Endothelial cell (in vitro differentiated cells): ENCODE data around the gene LENG9. TPM values are rescaled to one million over a fixed set of nuclear protein-coding genes. Genes with fewer than 3 reads are reported as not detected.

Experiments used
- DNase-seq: peaks from one replicate; pipeline ENCODE4 v3.0.0; 2021; ENCODE audit warnings: low spot score
- H3K27ac Mint-ChIP-seq: one replicate; pipeline ENCODE4 v1.8.0; 2021; ENCODE audit warnings: mixed read lengths, inconsistent platforms; ENCODE audit not compliant: unreplicated experiment
- H3K27me3 Mint-ChIP-seq: one replicate; pipeline ENCODE4 v1.8.0; 2021; ENCODE audit warnings: mild to moderate bottlenecking, moderate library complexity, mixed read lengths, inconsistent platforms; ENCODE audit not compliant: unreplicated experiment
- H3K36me3 Mint-ChIP-seq: one replicate; pipeline ENCODE4 v1.8.0; 2021; ENCODE audit warnings: mild to moderate bottlenecking, low read depth, mixed read lengths, inconsistent platforms; ENCODE audit not compliant: unreplicated experiment
- H3K4me1 Mint-ChIP-seq: one replicate; pipeline ENCODE4 v1.8.0; 2021; ENCODE audit warnings: mild to moderate bottlenecking, mixed read lengths, inconsistent platforms; ENCODE audit not compliant: unreplicated experiment
- H3K4me3 Mint-ChIP-seq: one replicate; pipeline ENCODE4 v1.8.0; 2021; ENCODE audit warnings: mild to moderate bottlenecking, mixed read lengths, inconsistent platforms; ENCODE audit not compliant: unreplicated experiment
- H3K9me3 Mint-ChIP-seq: one replicate; pipeline ENCODE4 v1.8.0; 2021; ENCODE audit warnings: mixed read lengths, inconsistent platforms; ENCODE audit not compliant: unreplicated experiment
- CTCF ChIP-seq: fragments of 200-600 bp; sonication (generic); IDR thresholded peaks from one replicate; pipeline ENCODE4 v1.5.0; 2021; ENCODE audit warnings: antibody characterized with exemption; ENCODE audit not compliant: unreplicated experiment
- total RNA-seq: library from RNA; stranded (reverse); fragmentation: NEBNext Ultra II Directional; extraction: Animal tissue kit (Norgen Biotek cat#: 25700); gene quantifications from one replicate; pipeline ENCODE4 v1.2.1, GENCODE V29; 2021; ENCODE audit not compliant: unreplicated experiment

Gene LENG9
- total RNA-seq, 1 donor from 2014 or later: 3.4 TPM

- Mint-ChIP-seq H3K27ac (no peak overlapping the region), H3K4me1 (no peaks in the 10 kb centered on the region), H3K4me3 (no peak overlapping the region), H3K27me3 (no peaks in the 10 kb centered on the region), H3K36me3 (peaks cover 9% of the 10 kb centered on the region), H3K9me3 (no peaks in the 10 kb centered on the region)
- no peak for TF ChIP-seq CTCF
- DNase-seq: peak; percentile 66
Measured at GRCh38 chr19:54439174-54439851, 24.3 kb downstream of the LENG9 start.

- H3K27ac Mint-ChIP-seq: peak overlapping the region; percentile 9
- H3K27me3 Mint-ChIP-seq: no peaks in the 10 kb centered on the region
- H3K9me3 Mint-ChIP-seq: no peaks in the 10 kb centered on the region
- DNase-seq: no peak
- peak overlapping the region; percentile 19 for H3K4me3 Mint-ChIP-seq
- no peak for TF ChIP-seq CTCF
- H3K36me3 Mint-ChIP-seq: no peaks in the 10 kb centered on the region
- peaks cover 2% of the 10 kb centered on the region for H3K4me1 Mint-ChIP-seq
Measured at GRCh38 chr19:54436628-54437252, 26.8 kb downstream of the LENG9 start.

GRCh38 chr19:54436031-54436523 is 27.5 kb downstream of the LENG9 start:
- peaks cover 6% of the 10 kb centered on the region for H3K4me1 Mint-ChIP-seq
- no peak for TF ChIP-seq CTCF
- peak overlapping the region; percentile 9 for H3K27ac Mint-ChIP-seq
- peaks cover 3% of the 10 kb centered on the region for H3K27me3 Mint-ChIP-seq
- DNase-seq: no peak
- H3K9me3 Mint-ChIP-seq: no peaks in the 10 kb centered on the region
- H3K36me3 Mint-ChIP-seq: no peaks in the 10 kb centered on the region
- no peak overlapping the region for H3K4me3 Mint-ChIP-seq

GRCh38 chr19:54435551-54436016 is 28.0 kb downstream of the LENG9 start:
- Mint-ChIP-seq H3K9me3 (no peaks in the 10 kb centered on the region), H3K27ac (no peak overlapping the region), H3K36me3 (no peaks in the 10 kb centered on the region), H3K4me3 (no peak overlapping the region), H3K27me3 (peaks cover 3% of the 10 kb centered on the region), H3K4me1 (peaks cover 7% of the 10 kb centered on the region)
- no peak for TF ChIP-seq CTCF
- DNase-seq: no peak

- Mint-ChIP-seq H3K27me3 (peaks cover 3% of the 10 kb centered on the region), H3K36me3 (no peaks in the 10 kb centered on the region), H3K4me1 (peaks cover 7% of the 10 kb centered on the region), H3K4me3 (peak overlapping the region; percentile 56), H3K27ac (no peak overlapping the region), H3K9me3 (no peaks in the 10 kb centered on the region)
- TF ChIP-seq CTCF: no peak
- no peak for DNase-seq
Measured at GRCh38 chr19:54434873-54435214, 28.7 kb downstream of the LENG9 start.
